GM23338 (cell line): ENCODE data around the gene OXNAD1.

Experiments
- POLR2AphosphoS5 ChIP-seq: IDR thresholded peaks from 2 replicates; pipeline ENCODE4 v1.6.1; 2016; ENCODE audit warnings: antibody characterized with exemption, low read depth
- TF ChIP-seq, protein P1 (sequence below), 2 experiments: fragments of 200-600 bp in 1 of 2; sonication (generic) in 1 of 2; conservative IDR thresholded peaks; 2 replicates each; pipeline versions ENCODE4 v1.5.1 to v1.6.1; 2016 to 2017; ENCODE audit warnings: antibody characterized with exemption in 2 of 2, low read depth in 2 of 2, mild to moderate bottlenecking in 2 of 2, moderate library complexity in 1 of 2

DNA sequence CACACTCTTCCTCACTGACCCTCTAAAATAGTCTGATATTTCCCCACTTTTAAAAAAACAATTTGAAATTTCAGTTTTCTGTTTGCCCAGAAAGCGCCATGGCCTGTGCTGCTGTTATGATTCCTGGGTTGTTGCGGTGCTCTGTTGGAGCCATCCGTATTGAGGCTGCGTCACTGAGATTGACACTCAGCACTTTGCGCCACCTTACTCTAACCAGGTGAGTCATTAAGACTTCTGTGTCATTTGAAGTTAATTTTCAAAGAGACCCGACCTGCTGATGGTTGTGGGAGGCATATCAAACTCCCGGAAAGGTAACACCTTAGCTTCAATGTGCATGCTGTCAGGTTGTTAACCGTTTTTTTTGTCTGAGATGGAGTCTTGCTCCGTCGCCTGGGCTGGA is 5.8 kb downstream of the OXNAD1 start:
- TF ChIP-seq POLR2AphosphoS5 = no peak
- TF ChIP-seq, protein P1, sequence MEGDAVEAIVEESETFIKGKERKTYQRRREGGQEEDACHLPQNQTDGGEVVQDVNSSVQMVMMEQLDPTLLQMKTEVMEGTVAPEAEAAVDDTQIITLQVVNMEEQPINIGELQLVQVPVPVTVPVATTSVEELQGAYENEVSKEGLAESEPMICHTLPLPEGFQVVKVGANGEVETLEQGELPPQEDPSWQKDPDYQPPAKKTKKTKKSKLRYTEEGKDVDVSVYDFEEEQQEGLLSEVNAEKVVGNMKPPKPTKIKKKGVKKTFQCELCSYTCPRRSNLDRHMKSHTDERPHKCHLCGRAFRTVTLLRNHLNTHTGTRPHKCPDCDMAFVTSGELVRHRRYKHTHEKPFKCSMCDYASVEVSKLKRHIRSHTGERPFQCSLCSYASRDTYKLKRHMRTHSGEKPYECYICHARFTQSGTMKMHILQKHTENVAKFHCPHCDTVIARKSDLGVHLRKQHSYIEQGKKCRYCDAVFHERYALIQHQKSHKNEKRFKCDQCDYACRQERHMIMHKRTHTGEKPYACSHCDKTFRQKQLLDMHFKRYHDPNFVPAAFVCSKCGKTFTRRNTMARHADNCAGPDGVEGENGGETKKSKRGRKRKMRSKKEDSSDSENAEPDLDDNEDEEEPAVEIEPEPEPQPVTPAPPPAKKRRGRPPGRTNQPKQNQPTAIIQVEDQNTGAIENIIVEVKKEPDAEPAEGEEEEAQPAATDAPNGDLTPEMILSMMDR (conservative IDR thresholded peaks at IDR 0.05; ENCODE audit: low read depth in 2 of 2) = no peak
